ENCODE data around the gene NDUFA3. TPM values are rescaled to one million over a fixed set of nuclear protein-coding genes. Genes with fewer than 3 reads are reported as not detected.

The NDUFA3 gene
- total RNA-seq, 6 experiments from 2014 or later: 114 to 173 (median 144) TPM

DNA sequence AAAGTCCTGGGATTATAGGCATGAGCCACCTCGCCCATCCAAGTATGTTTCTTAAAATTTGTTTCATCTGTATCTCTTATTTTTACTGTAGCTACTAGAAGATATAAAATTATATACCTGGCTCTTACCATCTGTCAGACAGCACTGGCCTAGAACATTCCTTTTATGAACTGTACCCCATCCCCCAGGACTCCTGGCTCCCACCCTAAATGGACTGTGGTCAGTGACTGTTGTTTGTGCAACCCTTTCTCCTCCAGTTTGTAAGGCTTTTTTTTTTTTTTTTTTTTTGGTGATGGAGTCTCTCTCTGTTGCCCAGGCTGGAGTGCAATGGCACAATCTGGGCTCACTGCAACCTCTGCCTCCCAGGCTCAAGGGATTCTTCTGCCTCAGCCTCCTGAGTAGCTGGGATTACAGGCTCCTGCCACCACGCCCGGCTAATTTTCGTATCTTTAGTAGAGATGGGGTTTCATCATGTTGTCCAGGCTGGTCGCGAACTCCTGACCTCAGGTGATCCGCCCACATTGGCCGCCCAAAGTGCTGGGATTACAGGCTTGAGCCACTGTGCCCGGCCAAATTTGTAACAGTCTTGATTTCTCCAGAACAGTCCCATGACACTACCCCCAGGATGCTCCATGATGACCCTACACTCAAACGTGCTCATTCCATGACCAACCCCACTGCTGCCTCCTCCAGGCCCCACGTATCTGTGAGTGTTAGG is 2.5 kb downstream of the NDUFA3 start:
- H3K27me3 Mint-ChIP-seq (ENCODE audit: insufficient read depth): peaks cover 2% of the 10 kb centered on the region
- H3K36me3 Mint-ChIP-seq (ENCODE audit: low read depth): peaks cover 13% of the 10 kb centered on the region
- no peak for DNase-seq
- H3K4me3 Mint-ChIP-seq: no peak overlapping the region
- H3K9me3 Mint-ChIP-seq: no peaks in the 10 kb centered on the region
- H3K4me1 Mint-ChIP-seq (ENCODE audit: low read depth): peaks cover 17% of the 10 kb centered on the region
- TF ChIP-seq, protein P1, sequence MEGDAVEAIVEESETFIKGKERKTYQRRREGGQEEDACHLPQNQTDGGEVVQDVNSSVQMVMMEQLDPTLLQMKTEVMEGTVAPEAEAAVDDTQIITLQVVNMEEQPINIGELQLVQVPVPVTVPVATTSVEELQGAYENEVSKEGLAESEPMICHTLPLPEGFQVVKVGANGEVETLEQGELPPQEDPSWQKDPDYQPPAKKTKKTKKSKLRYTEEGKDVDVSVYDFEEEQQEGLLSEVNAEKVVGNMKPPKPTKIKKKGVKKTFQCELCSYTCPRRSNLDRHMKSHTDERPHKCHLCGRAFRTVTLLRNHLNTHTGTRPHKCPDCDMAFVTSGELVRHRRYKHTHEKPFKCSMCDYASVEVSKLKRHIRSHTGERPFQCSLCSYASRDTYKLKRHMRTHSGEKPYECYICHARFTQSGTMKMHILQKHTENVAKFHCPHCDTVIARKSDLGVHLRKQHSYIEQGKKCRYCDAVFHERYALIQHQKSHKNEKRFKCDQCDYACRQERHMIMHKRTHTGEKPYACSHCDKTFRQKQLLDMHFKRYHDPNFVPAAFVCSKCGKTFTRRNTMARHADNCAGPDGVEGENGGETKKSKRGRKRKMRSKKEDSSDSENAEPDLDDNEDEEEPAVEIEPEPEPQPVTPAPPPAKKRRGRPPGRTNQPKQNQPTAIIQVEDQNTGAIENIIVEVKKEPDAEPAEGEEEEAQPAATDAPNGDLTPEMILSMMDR (IDR thresholded peaks at IDR 0.05): no peak
- no peak overlapping the region for H3K27ac Mint-ChIP-seq

DNA sequence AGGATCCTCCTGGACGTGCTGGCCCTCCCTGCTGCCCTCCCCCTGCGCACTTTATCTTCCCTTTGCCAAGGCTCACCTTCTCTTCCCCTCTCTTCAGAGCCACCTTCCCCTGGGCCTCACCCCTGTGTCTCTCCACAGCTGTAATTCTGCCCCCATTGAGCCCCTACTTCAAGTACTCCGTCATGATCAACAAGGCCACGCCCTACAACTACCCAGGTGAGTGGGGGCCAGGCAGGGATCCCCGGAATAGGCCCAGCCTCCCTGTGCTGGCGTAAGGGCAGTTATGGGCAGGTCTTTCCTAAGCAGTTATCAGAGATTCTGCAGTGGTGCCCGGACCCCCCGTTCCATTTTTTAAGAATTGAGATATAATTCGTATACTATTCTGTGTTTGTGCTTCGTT is 3.1 kb downstream of the NDUFA3 start:
- Mint-ChIP-seq H3K27ac (no peak overlapping the region), H3K4me1 (ENCODE audit: low read depth) (peaks cover 12% of the 10 kb centered on the region), H3K9me3 (no peaks in the 10 kb centered on the region), H3K36me3 (ENCODE audit: low read depth) (peaks cover 18% of the 10 kb centered on the region), H3K27me3 (ENCODE audit: insufficient read depth) (peaks cover 2% of the 10 kb centered on the region), H3K4me3 (no peak overlapping the region)
- DNase-seq: no peak
- TF ChIP-seq, protein P1 (IDR thresholded peaks at IDR 0.05): no peak

DNA sequence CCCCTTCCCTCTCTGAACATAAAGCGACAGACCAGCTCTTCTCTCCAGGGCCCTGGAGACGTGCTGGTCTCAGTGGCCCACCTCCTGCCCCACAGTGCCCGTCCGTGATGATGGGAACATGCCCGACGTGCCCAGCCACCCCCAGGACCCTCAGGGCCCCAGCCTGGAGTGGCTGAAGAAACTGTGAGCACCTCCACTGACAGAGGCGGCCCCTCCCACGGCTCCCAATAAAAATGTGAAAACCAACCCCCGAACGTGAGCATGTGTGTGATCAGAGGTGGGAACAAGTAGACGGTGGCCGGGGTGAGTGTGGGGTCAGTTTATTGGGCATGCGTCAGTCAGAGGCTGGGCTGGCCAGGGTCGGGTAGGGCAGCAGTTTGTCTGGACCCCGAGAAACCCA is 4.1 kb downstream of the NDUFA3 start:
- Mint-ChIP-seq H3K36me3 (ENCODE audit: low read depth) (peaks cover 21% of the 10 kb centered on the region), H3K4me1 (ENCODE audit: low read depth) (peaks cover 5% of the 10 kb centered on the region), H3K4me3 (no peak overlapping the region), H3K27ac (no peak overlapping the region), H3K27me3 (ENCODE audit: insufficient read depth) (peaks cover 2% of the 10 kb centered on the region), H3K9me3 (no peaks in the 10 kb centered on the region)
- DNase-seq: no peak
- TF ChIP-seq, protein P1 (IDR thresholded peaks at IDR 0.05): no peak

DNA sequence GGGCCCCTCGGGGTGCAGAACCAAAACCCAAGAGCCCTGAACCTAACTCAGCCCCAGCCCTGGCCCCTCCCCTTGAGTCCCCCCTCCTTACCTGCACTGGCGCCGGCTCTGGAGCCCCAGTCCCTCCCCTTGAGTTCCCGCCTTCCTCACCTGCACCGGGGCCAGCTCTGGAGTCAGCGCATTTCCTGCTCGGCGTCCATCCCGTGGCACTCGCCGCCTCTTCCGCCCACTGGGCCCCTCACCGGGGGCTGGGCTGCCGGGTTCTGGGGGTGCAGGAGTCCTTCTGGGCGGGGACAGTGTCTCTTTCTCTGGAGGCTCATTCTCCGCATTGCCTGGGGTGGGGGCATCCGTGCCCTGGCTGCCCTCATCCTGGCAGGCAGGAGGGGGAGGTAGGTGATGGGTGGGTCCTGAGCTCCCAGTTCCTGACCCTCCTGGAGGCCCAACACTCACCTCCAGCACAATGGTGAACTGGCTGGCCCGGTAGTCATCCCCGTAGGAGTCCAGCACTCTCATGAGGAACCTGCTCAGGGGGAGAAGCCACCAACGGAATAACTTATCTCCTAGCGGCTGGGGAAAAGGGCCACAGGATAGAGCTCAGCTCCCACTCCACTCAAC is 5.3 kb downstream of the NDUFA3 start:
- DNase-seq: no peak
- H3K4me3 Mint-ChIP-seq: no peak overlapping the region
- H3K4me1 Mint-ChIP-seq (ENCODE audit: low read depth): no peaks in the 10 kb centered on the region
- no peak overlapping the region for H3K27ac Mint-ChIP-seq
- H3K27me3 Mint-ChIP-seq (ENCODE audit: insufficient read depth): peaks cover 2% of the 10 kb centered on the region
- H3K9me3 Mint-ChIP-seq: no peaks in the 10 kb centered on the region
- H3K36me3 Mint-ChIP-seq (ENCODE audit: low read depth): peaks cover 24% of the 10 kb centered on the region
- TF ChIP-seq, protein P1 (IDR thresholded peaks at IDR 0.05): no peak

DNA sequence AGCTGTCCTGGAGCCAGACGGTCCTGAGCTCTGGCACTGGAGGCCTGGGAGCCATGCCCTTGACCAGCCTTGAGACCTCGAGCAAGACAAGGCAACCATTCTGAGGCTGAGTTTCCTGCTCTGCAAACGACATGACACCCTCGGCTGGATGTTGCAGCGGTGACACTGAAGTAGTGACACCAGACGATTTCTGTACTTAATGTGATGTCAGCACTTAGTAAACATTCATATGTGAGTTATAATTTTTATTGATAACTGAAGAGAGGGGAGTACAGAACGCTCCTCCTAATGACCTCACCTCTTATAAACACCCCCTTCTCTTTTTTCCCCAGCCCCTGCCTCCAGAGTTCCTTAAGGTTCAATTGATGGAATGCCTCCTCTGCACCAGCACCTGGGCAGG is 5.8 kb downstream of the NDUFA3 start:
- TF ChIP-seq, protein P1 (IDR thresholded peaks at IDR 0.05): no peak
- no peak overlapping the region for H3K4me3 Mint-ChIP-seq
- H3K27me3 Mint-ChIP-seq (ENCODE audit: insufficient read depth): peaks cover 2% of the 10 kb centered on the region
- H3K27ac Mint-ChIP-seq: no peak overlapping the region
- peaks cover 29% of the 10 kb centered on the region for H3K36me3 Mint-ChIP-seq (ENCODE audit: low read depth)
- no peak for DNase-seq
- no peaks in the 10 kb centered on the region for H3K4me1 Mint-ChIP-seq (ENCODE audit: low read depth)
- no peaks in the 10 kb centered on the region for H3K9me3 Mint-ChIP-seq

All from HFFc6 (cell line).